GM19025 (cell line): ENCODE measurements around the gene AOPEP.
A peak's percentile ranks its signal among the peaks of the same experiment; 100 is the strongest.
"Not testable (repeated sequence)": the region's sequence is repeated elsewhere in the genome, so short reads cannot be mapped to it uniquely, and the experiment has no call there.

Source experiments
- ATAC-seq: cut with Tn5 transposase; IDR thresholded peaks from one replicate; pipeline ENCODE4 v1.9.1; 2021; ENCODE audit warnings: mild to moderate bottlenecking, low read depth, moderate library complexity; ENCODE audit not compliant: unreplicated experiment

The AOPEP gene

GRCh38 chr9:94944626-94945025, 218.1 kb downstream of the AOPEP start:
- no peak for ATAC-seq

GRCh38 chr9:94945197-94946144, 219.0 kb downstream of the AOPEP start:
- no peak for ATAC-seq

DNA sequence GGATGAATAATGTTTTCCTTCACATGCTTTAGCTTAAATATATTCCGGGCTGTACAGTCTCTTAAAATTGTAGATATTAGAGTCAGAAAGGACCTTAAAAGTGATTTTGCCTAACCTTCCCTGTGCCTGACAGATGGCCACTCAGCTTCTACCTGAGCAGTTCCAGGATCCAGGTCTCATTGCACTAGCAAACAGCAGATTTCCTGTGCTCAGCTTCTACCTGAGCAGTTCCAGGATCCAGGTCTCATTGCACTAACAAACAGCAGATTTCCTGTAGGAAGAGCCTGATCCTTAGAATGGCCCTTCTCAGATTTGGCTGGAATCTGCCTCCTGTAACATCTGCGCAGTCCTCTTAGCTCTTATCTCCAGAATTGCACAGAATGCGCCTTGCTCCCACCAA, 219.8 kb downstream of the AOPEP start:
- ATAC-seq, result no peak

DNA sequence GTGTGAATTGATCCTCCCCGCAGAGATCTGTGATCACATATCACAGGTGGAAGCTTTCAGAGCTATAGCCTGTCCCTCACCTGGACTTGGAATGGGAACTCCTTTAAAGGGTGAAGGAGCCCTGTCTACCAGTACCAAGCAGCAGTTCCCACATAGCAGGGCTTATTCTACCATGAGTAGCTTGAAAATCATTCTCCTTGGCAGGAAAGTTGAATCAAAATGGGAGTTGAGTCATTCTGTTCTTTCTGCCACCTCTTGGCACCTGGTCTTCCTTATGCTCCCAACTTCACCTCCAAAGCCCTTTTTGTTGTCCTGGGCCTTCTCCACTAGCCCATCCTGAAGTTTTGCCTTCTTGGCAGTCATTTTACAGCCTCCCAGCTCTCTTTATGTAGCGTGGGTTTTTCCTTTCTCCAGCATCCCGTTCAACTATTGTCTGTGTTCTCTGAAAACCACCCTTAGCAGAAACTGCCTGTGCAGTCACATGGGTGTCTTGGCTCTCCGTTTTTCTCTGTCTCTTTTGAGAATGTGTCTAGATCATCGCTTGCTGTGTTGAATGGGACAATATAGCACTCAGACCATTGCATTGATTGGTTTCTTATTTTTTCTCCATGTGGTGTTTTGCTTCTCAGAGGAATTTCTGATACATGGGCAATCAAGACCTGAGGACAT, 222.2 kb downstream of the AOPEP start:
- ATAC-seq, result no peak

DNA sequence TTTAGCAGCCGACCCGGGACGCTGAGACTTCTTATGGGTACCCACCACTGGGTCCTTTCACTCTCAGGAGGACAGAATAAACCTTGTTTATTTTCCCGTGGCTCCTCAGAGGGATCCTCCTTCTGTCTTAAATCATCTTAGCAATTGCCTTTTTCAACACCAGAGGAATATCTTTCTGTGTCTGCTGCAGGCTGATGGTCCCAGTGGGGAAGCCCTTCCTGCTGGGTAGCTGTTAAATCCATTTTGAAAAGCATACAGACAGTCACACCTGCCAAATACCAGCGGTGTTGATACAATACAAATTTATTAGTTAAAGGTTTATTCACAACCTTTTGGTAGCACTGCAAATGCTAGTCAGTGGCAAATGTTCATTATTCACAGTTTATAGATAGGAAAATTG, 222.9 kb downstream of the AOPEP start:
- no peak for ATAC-seq

GRCh38 chr9:94950040-94950578, 223.6 kb downstream of the AOPEP start:
- ATAC-seq, result no peak

- no peak for ATAC-seq
These were observed 224.3 kb downstream of the AOPEP start for GRCh38 chr9:94950579-94951323.

GRCh38 chr9:94951324-94952135, 225.0 kb downstream of the AOPEP start:
- no peak for ATAC-seq

- peak; percentile 86 for ATAC-seq
These were observed 226.3 kb downstream of the AOPEP start for GRCh38 chr9:94952565-94953373.

GRCh38 chr9:94956731-94957130, 230.2 kb downstream of the AOPEP start:
- ATAC-seq, result no peak

GRCh38 chr9:94960964-94961363, 234.5 kb downstream of the AOPEP start:
- no peak for ATAC-seq

- no peak for ATAC-seq
These were observed 235.4 kb downstream of the AOPEP start for GRCh38 chr9:94961870-94962269.

DNA sequence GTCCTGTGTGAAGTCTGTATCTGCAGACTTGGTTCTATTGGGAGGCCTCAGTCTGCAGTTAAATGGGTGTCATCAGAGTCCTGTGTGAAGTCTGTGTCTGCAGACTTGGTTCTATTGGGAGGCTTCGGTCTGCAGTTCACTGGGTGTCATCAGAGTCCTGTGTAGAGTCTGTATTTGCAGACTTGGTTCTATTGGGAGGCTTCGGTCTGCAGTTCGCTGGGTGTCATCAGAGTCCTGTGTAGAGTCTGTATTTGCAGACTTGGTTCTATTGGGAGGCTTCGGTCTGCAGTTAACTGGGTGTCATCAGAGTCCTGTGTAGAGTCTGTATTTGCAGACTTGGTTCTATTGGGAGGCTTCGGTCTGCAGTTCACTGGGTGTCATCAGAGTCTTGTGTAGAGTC, 239.1 kb downstream of the AOPEP start:
- ATAC-seq, result not testable (repeated sequence)

GRCh38 chr9:94966046-94966445, 239.5 kb downstream of the AOPEP start:
- ATAC-seq, result not testable (repeated sequence)

DNA sequence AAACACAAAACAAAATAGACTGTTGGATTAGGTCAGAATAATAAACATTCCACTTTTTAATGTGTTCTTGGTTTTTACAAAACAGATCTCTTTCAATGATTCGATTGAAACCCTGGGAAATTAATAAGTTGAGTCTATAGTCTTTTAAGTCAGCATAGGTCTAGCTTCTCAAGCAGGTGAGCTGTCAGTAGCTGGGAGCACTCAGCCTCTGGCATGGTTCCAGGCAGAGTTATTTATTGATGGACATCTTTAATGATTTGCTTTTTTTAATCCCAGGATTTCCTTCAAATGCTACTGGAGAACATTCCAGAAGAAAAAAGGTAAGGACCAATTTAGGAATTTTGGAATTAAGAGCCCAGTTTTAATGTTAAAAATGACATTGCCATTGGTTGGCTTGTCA, 241.0 kb downstream of the AOPEP start:
- ATAC-seq, result no peak

DNA sequence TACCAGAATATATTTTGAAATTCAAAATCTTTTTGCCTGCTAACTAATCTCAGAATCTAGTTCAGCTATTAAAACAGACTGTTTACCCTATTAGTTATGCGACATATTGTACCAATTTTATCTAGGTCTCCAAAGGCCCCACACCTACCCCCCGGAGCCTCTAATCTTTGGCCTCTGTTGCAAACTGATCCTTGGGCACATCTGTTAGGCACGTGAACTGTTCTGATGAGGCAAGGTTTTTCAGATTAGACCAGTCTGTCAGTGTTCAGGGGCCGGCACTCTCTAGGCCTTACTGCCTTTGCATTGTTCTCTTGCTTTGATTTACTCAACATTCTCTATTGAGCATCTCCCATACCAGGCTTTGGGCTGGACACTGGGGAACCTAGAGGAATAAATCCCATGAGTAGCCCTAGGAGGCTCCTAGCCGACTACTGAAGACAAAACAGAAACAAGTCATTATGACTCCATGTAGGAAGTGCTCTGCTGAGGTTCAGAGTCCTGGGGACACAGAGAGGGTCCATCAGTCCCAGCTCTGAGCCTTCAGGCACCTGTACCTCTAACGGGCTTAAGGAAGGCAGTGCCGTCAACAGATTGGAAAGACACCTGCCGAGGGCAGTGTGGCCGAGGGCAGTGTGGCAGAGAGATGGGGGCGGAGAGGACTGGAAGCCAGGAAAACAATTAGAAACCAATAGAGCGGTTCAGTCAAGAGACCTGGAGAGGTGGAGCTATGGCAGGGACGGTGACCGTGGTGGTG, 245.1 kb downstream of the AOPEP start:
- ATAC-seq, result no peak

DNA sequence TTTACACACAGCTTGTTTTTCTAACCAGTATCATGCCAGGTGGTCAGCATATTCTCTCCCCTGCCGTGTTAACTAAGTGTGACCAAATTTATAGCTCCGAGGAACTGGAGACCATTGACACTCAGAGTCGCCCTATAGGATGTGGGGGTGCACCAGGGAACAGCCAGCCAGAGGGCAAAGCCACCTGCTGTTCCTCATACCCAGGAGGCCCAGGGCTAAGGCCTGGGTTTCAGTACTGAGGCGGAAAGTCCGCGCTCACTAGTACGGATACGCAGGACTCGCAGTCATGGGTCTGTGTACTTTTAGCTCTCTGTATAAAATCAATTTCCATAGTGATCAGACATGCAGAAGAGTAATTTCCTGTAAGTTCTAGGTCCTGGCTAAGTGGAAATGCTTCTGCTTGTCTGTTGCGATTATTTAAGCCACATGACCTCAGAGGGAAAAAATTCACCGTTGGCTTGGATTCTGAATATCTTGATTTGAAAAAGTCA, 247.0 kb downstream of the AOPEP start:
- no peak for ATAC-seq

DNA sequence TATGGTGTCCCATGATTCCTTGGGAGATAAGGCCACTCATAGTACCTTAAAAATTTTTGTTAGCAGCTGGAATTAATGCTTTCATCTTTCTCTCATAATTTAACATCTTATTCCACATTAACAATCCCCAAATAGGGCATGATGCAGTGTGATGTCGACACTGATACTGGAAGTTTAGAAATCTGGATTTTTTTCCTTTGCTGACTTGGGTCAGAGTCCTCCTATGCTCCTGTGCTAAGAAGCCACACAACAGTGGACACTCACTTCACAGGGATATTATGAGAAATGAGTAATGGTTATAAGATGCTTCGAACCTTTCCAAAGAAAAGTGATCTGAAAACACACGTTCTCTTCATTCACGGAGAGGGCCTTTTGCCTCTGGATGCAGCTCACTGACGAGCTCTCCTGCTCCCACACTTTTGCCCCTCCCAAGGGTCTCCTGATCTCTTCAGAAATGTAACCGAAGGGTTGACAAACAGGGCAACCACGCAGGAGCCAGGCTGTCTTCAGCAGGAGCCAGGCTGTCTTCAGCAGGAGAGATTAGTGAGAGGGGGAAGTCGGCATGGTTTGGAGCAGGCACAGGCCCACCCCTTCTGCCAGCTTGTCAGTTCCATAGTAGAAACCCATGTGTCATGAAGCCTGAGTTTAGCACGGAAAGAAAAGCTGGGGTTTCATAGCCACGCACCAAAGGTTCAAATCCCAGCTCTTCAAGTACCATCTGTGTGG, 247.8 kb downstream of the AOPEP start:
- ATAC-seq, result no peak
